HCT116 (cell line): Measurements from ENCODE around the gene MAML2. TPM values are rescaled to one million over a fixed set of nuclear protein-coding genes. Genes with fewer than 3 reads are reported as not detected.

ENCODE experiments used
- ATAC-seq: fragments of 200-7000 bp; cut with Tn5 transposase; 2 replicates; pipeline ENCODE4 v1.9.1; 2020; ENCODE audit warnings: mild to moderate bottlenecking, moderate library complexity
- BruUV-seq: library from RNA; stranded (reverse); fragments of 400-500 nt; replicated peaks from 2 replicates; lab custom pipeline; 2021; lab: Mats Ljungman, UMichigan
- CTCF ChIA-PET: fragments of 300-600 bp; sonication (Branson Sonifier 250); formaldehyde crosslinking; loops from one replicate; lab custom pipeline; 2021; ENCODE audit warnings: antibody characterized with exemption; lab: Charles Lee
- POLR2A ChIA-PET: fragments of 300-600, 350-600 bp; sonication (Branson Sonifier 250); formaldehyde crosslinking; loops from one replicate; lab custom pipeline; 2021; ENCODE audit warnings: antibody characterized with exemption; lab: Charles Lee
- RAD21 ChIA-PET, 2 experiments: fragments of 300-600 bp; sonication (Branson Sonifier 250); formaldehyde crosslinking; loops; one replicate each; lab custom pipeline; 2023; ENCODE audit warnings: low total read pairs in 2 of 2; ENCODE audit not compliant: uncharacterized antibody in 2 of 2, unreplicated experiment in 2 of 2, low non-redundant PET in 1 of 2; lab: Charles Lee
- DNase-seq: peaks from one replicate; pipeline ENCODE4 v3.0.0-alpha.2; 2010; ENCODE audit warnings: low read depth, low spot score
- H2AFZ ChIP-seq: fragments of 200-600 bp; shearing (Covaris generic), sonication (generic); 2 replicates; pipeline ENCODE4 v1.6.1; 2017; ENCODE audit warnings: low read depth, mixed run types, mixed read lengths, antibody characterized with exemption, low read length; ENCODE audit not compliant: poor library complexity, severe bottlenecking
- H3K27ac ChIP-seq: 2 replicates; pipeline ENCODE4 v1.5.1; 2012; ENCODE audit warnings: low read depth, low read length
- H3K27me3 ChIP-seq: fragments of 200-600 bp; sonication (generic); 2 replicates; pipeline ENCODE4 v1.6.1; 2016; ENCODE audit warnings: mixed run types, low read length, mixed read lengths; ENCODE audit not compliant: insufficient read depth
- H3K36me3 ChIP-seq, 2 experiments: fragments of 200-500 bp in 1 of 2; fragments of 200-600 bp in 1 of 2; sonication (Bioruptor generic) in 1 of 2; sonication (generic) in 1 of 2; 2 replicates each; pipeline versions ENCODE4 v1.5.1 to v1.6.1; 2014 to 2016; ENCODE audit warnings: low read length in 2 of 2, inconsistent platforms in 1 of 2, mixed read lengths in 1 of 2, mixed run types in 1 of 2; ENCODE audit not compliant: insufficient read depth in 2 of 2, control insufficient read depth in 1 of 2
- H3K4me1 ChIP-seq, 2 experiments: fragments of 200-600 bp in 1 of 2; sonication (generic) in 1 of 2; 2 replicates each; pipeline versions ENCODE4 v1.5.1 to v1.6.1; 2012 to 2017; ENCODE audit warnings: low read length in 2 of 2, inconsistent platforms in 1 of 2, mild to moderate bottlenecking in 1 of 2, mixed read lengths in 1 of 2, mixed run types in 1 of 2, moderate library complexity in 1 of 2; ENCODE audit not compliant: insufficient read depth in 2 of 2, control insufficient read depth in 1 of 2
- H3K4me2 ChIP-seq: fragments of 200-600 bp; sonication (generic); 2 replicates; pipeline ENCODE4 v1.6.1; 2017; ENCODE audit warnings: mixed run types, low read length, mixed read lengths
- H3K4me3 ChIP-seq, 2 experiments: fragments of 200-600 bp in 1 of 2; sonication (generic) in 1 of 2; replicated peaks in 1 of 2; 2 replicates each; pipeline ENCODE4 v1.5.1; 2011 to 2016; ENCODE audit warnings: low read length in 2 of 2, control low read depth in 1 of 2, low read depth in 1 of 2, mild to moderate bottlenecking in 1 of 2, mixed read lengths in 1 of 2, mixed run types in 1 of 2
- H3K79me2 ChIP-seq: fragments of 200-600 bp; sonication (generic); 2 replicates; pipeline ENCODE4 v1.6.1; 2017; ENCODE audit warnings: mild to moderate bottlenecking, mixed run types, low read length, moderate library complexity, mixed read lengths; ENCODE audit not compliant: insufficient read depth
- H3K9ac ChIP-seq: fragments of 200-600 bp; sonication (generic); 2 replicates; pipeline ENCODE4 v1.6.1; 2016; ENCODE audit warnings: low read length, mixed read lengths
- H3K9me2 ChIP-seq: fragments of 200-600 bp; sonication (generic), shearing (Covaris generic); 2 replicates; pipeline ENCODE4 v1.6.1; 2017; ENCODE audit warnings: mixed run types, mild to moderate bottlenecking, moderate library complexity; ENCODE audit not compliant: insufficient read depth
- H3K9me3 ChIP-seq, 2 experiments: fragments of 200-500 bp in 1 of 2; fragments of 200-600 bp in 1 of 2; sonication (Bioruptor generic) in 1 of 2; sonication (generic) in 1 of 2; 2 replicates each; pipeline ENCODE4 v1.6.1; 2014 to 2017; ENCODE audit warnings: low read length in 2 of 2, mixed read lengths in 2 of 2, inconsistent platforms in 1 of 2, low read depth in 1 of 2, mild to moderate bottlenecking in 1 of 2, mixed run types in 1 of 2, moderate library complexity in 1 of 2; ENCODE audit not compliant: control insufficient read depth in 1 of 2, insufficient read depth in 1 of 2
- H4K20me1 ChIP-seq: fragments of 200-600 bp; sonication (generic), shearing (Covaris generic); 2 replicates; pipeline ENCODE4 v1.6.1; 2017; ENCODE audit warnings: mixed run types, mild to moderate bottlenecking, moderate library complexity; ENCODE audit not compliant: insufficient read depth
- CBX3 ChIP-seq: IDR thresholded peaks from 2 replicates; pipeline ENCODE4 v1.6.1; 2012; ENCODE audit warnings: low read depth
- CEBPB ChIP-seq: IDR thresholded peaks from 2 replicates; pipeline ENCODE4 v1.6.1; 2012; ENCODE audit warnings: low read depth
- EGR1 ChIP-seq: IDR thresholded peaks from 2 replicates; pipeline ENCODE4 v1.6.1; 2012; ENCODE audit warnings: low read depth
- EZH2 ChIP-seq: fragments of 200-600 bp; sonication (generic); IDR thresholded peaks from 2 replicates; pipeline ENCODE4 v1.6.1; 2017; ENCODE audit warnings: antibody characterized with exemption, mixed run types
- EZH2phosphoT487 ChIP-seq: fragments of 200-600 bp; IDR thresholded peaks from 2 replicates; pipeline ENCODE4 v1.6.1; 2018; ENCODE audit warnings: antibody characterized with exemption, borderline replicate concordance
- JUND ChIP-seq: IDR thresholded peaks from 2 replicates; pipeline ENCODE4 v1.6.1; 2012
- REST ChIP-seq: IDR thresholded peaks from 2 replicates; pipeline ENCODE4 v1.6.1; 2012; ENCODE audit warnings: low read depth
- SIN3A ChIP-seq: IDR thresholded peaks from 2 replicates; pipeline ENCODE4 v1.6.1; 2012; ENCODE audit warnings: low read depth
- TCF7L2 ChIP-seq: IDR thresholded peaks from 2 replicates; pipeline ENCODE4 v1.7.0; 2011; ENCODE audit warnings: borderline replicate concordance, inconsistent platforms; ENCODE audit not compliant: insufficient read depth, insufficient read length; ENCODE audit errors: extremely low read depth
- YY1 ChIP-seq: IDR thresholded peaks from 2 replicates; pipeline ENCODE4 v1.6.1; 2011; ENCODE audit warnings: low read length, low read depth, moderate library complexity, mild to moderate bottlenecking; ENCODE audit not compliant: insufficient replicate concordance; ENCODE audit errors: extremely low read depth
- ZFX ChIP-seq: fragments of 450-650 bp; IDR thresholded peaks from 2 replicates; pipeline ENCODE4 v1.6.1; 2017
- ZNF274 ChIP-seq: fragments of 200-500 bp; sonication (Bioruptor generic); IDR thresholded peaks from 2 replicates; pipeline ENCODE4 v1.6.1; 2014; ENCODE audit warnings: mild to moderate bottlenecking, low read depth, low read length, inconsistent platforms
- intact Hi-C: fragments of 100-400 bp; cut with micrococcal nuclease; formaldehyde crosslinking; loops from 2 replicates; pipeline ENCODE4 v1.10.0; 2022
- total RNA-seq: library from RNA; stranded (reverse); gene quantifications from one replicate; pipeline ENCODE4 v1.2.1, GENCODE V29; 2021; ENCODE audit not compliant: unreplicated experiment
- TF ChIP-seq, protein P1 (sequence below): IDR thresholded peaks from 2 replicates; pipeline ENCODE4 v1.6.1; 2011; ENCODE audit warnings: mild to moderate bottlenecking, low read length, moderate library complexity; ENCODE audit not compliant: insufficient replicate concordance; ENCODE audit errors: extremely low read depth
- TF ChIP-seq, protein P2 (sequence below), 3 experiments: fragments of 200-600 bp in 1 of 3; sonication (generic) in 1 of 3; IDR thresholded peaks in 2 of 3; conservative IDR thresholded peaks in 1 of 3; 2 replicates each; pipeline ENCODE4 v1.5.1; 2012 to 2017; ENCODE audit warnings: low read depth in 2 of 3, low read length in 2 of 3, antibody characterized with exemption in 1 of 3, borderline replicate concordance in 1 of 3, control low read depth in 1 of 3, mild to moderate bottlenecking in 1 of 3, mixed read lengths in 1 of 3, mixed run types in 1 of 3, moderate library complexity in 1 of 3; ENCODE audit not compliant: insufficient read depth in 1 of 3
- TF ChIP-seq, protein P3 (sequence below): IDR thresholded peaks from 2 replicates; pipeline ENCODE4 v1.6.1; 2012
- TF ChIP-seq, protein P4 (sequence below): IDR thresholded peaks from 2 replicates; pipeline ENCODE4 v1.6.1; 2012

The MAML2 gene
- total RNA-seq, 1 experiment from 2014 or later, result 2.6 TPM

- H2AFZ ChIP-seq, result no peak overlapping the region
- no peaks in the 10 kb centered on the region for H3K9me2 ChIP-seq
- H3K36me3 ChIP-seq, result no peaks in the 10 kb centered on the region
- H3K27me3 ChIP-seq, result no peaks in the 10 kb centered on the region
- H3K9me3 ChIP-seq, result no peaks in the 10 kb centered on the region
- H3K4me1 ChIP-seq, result peaks cover 0 to 10% of the 10 kb centered on the region in 2 experiments; a peak in 2 of 4 replicates
- ATAC-seq (no peak), DNase-seq (no peak)
- H3K4me3 ChIP-seq, result no peak overlapping the region
- no TSS peak for BruUV-seq
- no peak overlapping the region for H3K4me2 ChIP-seq
- intact Hi-C loops, result no loop called here
- ChIA-PET RAD21 (no interaction called here), POLR2A (no interaction called here), CTCF (no interaction called here)
- H3K27ac ChIP-seq, result no peak overlapping the region
- no peak overlapping the region for H3K9ac ChIP-seq
- no peaks in the 10 kb centered on the region for H3K79me2 ChIP-seq
- TF ChIP-seq, protein P1, sequence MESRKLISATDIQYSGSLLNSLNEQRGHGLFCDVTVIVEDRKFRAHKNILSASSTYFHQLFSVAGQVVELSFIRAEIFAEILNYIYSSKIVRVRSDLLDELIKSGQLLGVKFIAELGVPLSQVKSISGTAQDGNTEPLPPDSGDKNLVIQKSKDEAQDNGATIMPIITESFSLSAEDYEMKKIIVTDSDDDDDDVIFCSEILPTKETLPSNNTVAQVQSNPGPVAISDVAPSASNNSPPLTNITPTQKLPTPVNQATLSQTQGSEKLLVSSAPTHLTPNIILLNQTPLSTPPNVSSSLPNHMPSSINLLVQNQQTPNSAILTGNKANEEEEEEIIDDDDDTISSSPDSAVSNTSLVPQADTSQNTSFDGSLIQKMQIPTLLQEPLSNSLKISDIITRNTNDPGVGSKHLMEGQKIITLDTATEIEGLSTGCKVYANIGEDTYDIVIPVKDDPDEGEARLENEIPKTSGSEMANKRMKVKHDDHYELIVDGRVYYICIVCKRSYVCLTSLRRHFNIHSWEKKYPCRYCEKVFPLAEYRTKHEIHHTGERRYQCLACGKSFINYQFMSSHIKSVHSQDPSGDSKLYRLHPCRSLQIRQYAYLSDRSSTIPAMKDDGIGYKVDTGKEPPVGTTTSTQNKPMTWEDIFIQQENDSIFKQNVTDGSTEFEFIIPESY, result no peak
- TF ChIP-seq SIN3A (no peak), CBX3 (no peak), ZNF274 (no peak), YY1 (no peak), TCF7L2 (no peak), EGR1 (no peak), EZH2 (no peak), JUND (no peak), ZFX (no peak), REST (no peak), CEBPB (no peak), EZH2phosphoT487 (no peak)
- TF ChIP-seq, protein P2, sequence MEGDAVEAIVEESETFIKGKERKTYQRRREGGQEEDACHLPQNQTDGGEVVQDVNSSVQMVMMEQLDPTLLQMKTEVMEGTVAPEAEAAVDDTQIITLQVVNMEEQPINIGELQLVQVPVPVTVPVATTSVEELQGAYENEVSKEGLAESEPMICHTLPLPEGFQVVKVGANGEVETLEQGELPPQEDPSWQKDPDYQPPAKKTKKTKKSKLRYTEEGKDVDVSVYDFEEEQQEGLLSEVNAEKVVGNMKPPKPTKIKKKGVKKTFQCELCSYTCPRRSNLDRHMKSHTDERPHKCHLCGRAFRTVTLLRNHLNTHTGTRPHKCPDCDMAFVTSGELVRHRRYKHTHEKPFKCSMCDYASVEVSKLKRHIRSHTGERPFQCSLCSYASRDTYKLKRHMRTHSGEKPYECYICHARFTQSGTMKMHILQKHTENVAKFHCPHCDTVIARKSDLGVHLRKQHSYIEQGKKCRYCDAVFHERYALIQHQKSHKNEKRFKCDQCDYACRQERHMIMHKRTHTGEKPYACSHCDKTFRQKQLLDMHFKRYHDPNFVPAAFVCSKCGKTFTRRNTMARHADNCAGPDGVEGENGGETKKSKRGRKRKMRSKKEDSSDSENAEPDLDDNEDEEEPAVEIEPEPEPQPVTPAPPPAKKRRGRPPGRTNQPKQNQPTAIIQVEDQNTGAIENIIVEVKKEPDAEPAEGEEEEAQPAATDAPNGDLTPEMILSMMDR (IDR thresholded peaks at IDR 0.05 in 2 of 3, conservative IDR thresholded peaks at IDR 0.05 in 1 of 3; ENCODE audit: borderline replicate concordance in 1 of 3, insufficient read depth in 1 of 3, low read depth in 2 of 3, low read length in 2 of 3), result no peak
- TF ChIP-seq, protein P3, sequence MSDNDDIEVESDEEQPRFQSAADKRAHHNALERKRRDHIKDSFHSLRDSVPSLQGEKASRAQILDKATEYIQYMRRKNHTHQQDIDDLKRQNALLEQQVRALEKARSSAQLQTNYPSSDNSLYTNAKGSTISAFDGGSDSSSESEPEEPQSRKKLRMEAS, result no peak
- TF ChIP-seq, protein P4, sequence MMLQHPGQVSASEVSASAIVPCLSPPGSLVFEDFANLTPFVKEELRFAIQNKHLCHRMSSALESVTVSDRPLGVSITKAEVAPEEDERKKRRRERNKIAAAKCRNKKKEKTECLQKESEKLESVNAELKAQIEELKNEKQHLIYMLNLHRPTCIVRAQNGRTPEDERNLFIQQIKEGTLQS, result no peak
- no peaks in the 10 kb centered on the region for H4K20me1 ChIP-seq
Measured at GRCh38 chr11:96146765-96147164, 196.2 kb downstream of the MAML2 start.
